GM12878 (cell line): ENCODE results near the gene POU6F2. TPM values are rescaled to one million over a fixed set of nuclear protein-coding genes. Genes with fewer than 3 reads are reported as not detected.
A peak's percentile ranks its signal among the peaks of the same experiment; 100 is the strongest.

Experiments used
- CEBPB ChIP-seq, 2 experiments: fragments of 150-350 bp in 1 of 2; IDR thresholded peaks; 2 replicates each; pipeline ENCODE4 v1.6.1; 2012 to 2014; ENCODE audit warnings: low read depth in 2 of 2, low read length in 2 of 2, borderline replicate concordance in 1 of 2, inconsistent platforms in 1 of 2
- CHD4 ChIP-seq: fragments of 200-600 bp; sonication (generic); IDR thresholded peaks from 2 replicates; pipeline ENCODE4 v1.6.1; 2016; ENCODE audit warnings: mild to moderate bottlenecking
- ESRRA ChIP-seq: IDR thresholded peaks from 2 replicates; pipeline ENCODE4 v1.6.1; 2012; ENCODE audit warnings: mild to moderate bottlenecking, low read length, improper control_type of control experiment
- NR2C2 ChIP-seq: IDR thresholded peaks from 2 replicates; pipeline ENCODE4 v1.6.1; 2011; ENCODE audit warnings: borderline replicate concordance, low read depth; ENCODE audit not compliant: control insufficient read depth, insufficient read length
- PML ChIP-seq: IDR thresholded peaks from 2 replicates; pipeline ENCODE4 v1.6.1; 2012; ENCODE audit warnings: low read length, inconsistent platforms
- POLR2AphosphoS2 ChIP-seq: IDR thresholded peaks from 2 replicates; pipeline ENCODE4 v1.6.1; 2011; ENCODE audit warnings: low read depth, mild to moderate bottlenecking, low read length, improper control_type of control experiment, moderate library complexity
- RAD21 ChIP-seq: IDR thresholded peaks from 2 replicates; pipeline ENCODE4 v1.6.1; 2011; ENCODE audit warnings: mild to moderate bottlenecking, low read depth, low read length, moderate library complexity; ENCODE audit not compliant: insufficient read depth
- RAD51 ChIP-seq: fragments of 450-650 bp; IDR thresholded peaks from 2 replicates; pipeline ENCODE4 v1.6.1; 2016; ENCODE audit warnings: moderate library complexity, mild to moderate bottlenecking, inconsistent platforms
- SMAD1 ChIP-seq: fragments of 450-650 bp; IDR thresholded peaks from 2 replicates; pipeline ENCODE4 v1.6.1; 2018; ENCODE audit warnings: mild to moderate bottlenecking, low read depth; ENCODE audit not compliant: partially characterized antibody
- SMC3 ChIP-seq: IDR thresholded peaks from 2 replicates; pipeline ENCODE4 v1.6.1; 2011; ENCODE audit warnings: low read length, improper control_type of control experiment, borderline replicate concordance
- SRF ChIP-seq, 2 experiments: IDR thresholded peaks; 2 replicates each; pipeline ENCODE4 v1.6.1; 2011; ENCODE audit warnings: low read depth in 2 of 2, low read length in 2 of 2, mild to moderate bottlenecking in 1 of 2, moderate library complexity in 1 of 2
- USF2 ChIP-seq: IDR thresholded peaks from 2 replicates; pipeline ENCODE4 v1.6.1; 2011; ENCODE audit warnings: low read depth, low read length, improper control_type of control experiment, borderline replicate concordance
- ZNF622 ChIP-seq: fragments of 450-650 bp; IDR thresholded peaks from 2 replicates; pipeline ENCODE4 v1.6.1; 2017; ENCODE audit warnings: mild to moderate bottlenecking, inconsistent platforms
- ZZZ3 ChIP-seq: IDR thresholded peaks from 2 replicates; pipeline ENCODE4 v1.6.1; 2011; ENCODE audit warnings: low read depth; ENCODE audit not compliant: control insufficient read depth, insufficient read length
- polyA plus RNA-seq, 11 experiments: library from polyadenylated mRNA; depleted of rRNA in 4 of 11; unstranded in 6 of 11; stranded (reverse) in 5 of 11; fragments of >200 nt; fragmentation: Nextera tagmentation in 4 of 11; fragmentation: Illumina TruSeq in 1 of 11; extraction: Ambion mirVana in 4 of 11; extraction: Trizol in 1 of 11; gene quantifications; 1 replicate in 1 of 11; 2 replicates in 10 of 11; pipeline versions ENCODE4 v1.2.1 to v1.2.3, GENCODE V29; 2011 to 2016; ENCODE audit warnings: inconsistent platforms in 2 of 11, missing spikeins in 2 of 11, low read depth in 1 of 11
- total RNA-seq, 4 experiments: library from RNA; depleted of rRNA in 3 of 4; stranded (reverse); fragments of >200 nt in 3 of 4; fragmentation: Illumina TruSeq in 1 of 4; extraction: Trizol in 1 of 4; gene quantifications; 2 replicates each; pipeline versions ENCODE4 v1.2.1 to v1.2.3, GENCODE V29; 2013 to 2021
- TF ChIP-seq, protein P1 (sequence below): fragments of 450-650 bp; IDR thresholded peaks from 2 replicates; pipeline ENCODE4 v1.6.1; 2017; ENCODE audit warnings: mild to moderate bottlenecking, moderate library complexity
- TF ChIP-seq, protein P2 (sequence below): IDR thresholded peaks from 2 replicates; pipeline ENCODE4 v1.6.1; 2011; ENCODE audit warnings: low read depth, mild to moderate bottlenecking, low read length, moderate library complexity, borderline replicate concordance; ENCODE audit errors: extremely low read depth
- TF ChIP-seq, protein P3 (sequence below), 3 experiments: IDR thresholded peaks in 2 of 3; conservative IDR thresholded peaks in 1 of 3; 2 replicates each; pipeline ENCODE4 v1.5.1; 2011; ENCODE audit warnings: low read depth in 3 of 3, low read length in 3 of 3, mild to moderate bottlenecking in 3 of 3, control low read depth in 2 of 3, moderate library complexity in 2 of 3, inconsistent platforms in 1 of 3, mixed read lengths in 1 of 3; ENCODE audit not compliant: control insufficient read depth in 2 of 3, insufficient read depth in 1 of 3; ENCODE audit errors: extremely low read depth in 1 of 3

POU6F2 gene
- total and polyA plus RNA-seq, 10 of the 15 experiments (the other 5 are each of a cell fraction or from before 2014, with no cell fraction given), result 0.10 TPM; not detected in 9

DNA sequence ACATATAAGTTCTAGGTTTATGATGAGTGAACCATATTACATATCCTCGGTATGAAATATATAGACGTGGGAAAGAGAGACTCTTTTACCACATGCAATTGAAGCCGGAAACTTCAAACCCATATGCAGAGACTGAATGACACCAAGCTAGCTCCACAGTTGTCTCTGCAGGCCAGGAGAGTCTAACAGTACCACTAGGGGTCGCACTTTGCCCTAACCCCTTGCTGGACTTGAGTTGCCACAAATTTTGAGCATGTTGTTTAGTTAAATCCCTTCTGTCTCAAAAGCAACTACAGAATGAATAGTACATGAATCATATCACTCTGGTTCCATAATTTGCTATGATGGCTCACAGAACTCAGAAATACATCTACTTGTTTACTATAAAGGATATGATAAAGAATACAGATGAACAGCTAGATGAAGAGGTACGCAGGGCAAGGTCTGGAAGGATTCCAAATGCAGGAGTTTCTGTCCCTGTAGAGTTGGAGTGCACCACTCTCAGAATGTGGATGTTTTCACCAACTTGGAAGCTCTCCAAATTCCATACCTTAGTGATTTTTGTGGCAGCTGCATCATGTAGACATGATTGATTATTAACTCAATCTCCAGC, 476.1 kb downstream of the POU6F2 start (continued):
- TF ChIP-seq, protein P1, sequence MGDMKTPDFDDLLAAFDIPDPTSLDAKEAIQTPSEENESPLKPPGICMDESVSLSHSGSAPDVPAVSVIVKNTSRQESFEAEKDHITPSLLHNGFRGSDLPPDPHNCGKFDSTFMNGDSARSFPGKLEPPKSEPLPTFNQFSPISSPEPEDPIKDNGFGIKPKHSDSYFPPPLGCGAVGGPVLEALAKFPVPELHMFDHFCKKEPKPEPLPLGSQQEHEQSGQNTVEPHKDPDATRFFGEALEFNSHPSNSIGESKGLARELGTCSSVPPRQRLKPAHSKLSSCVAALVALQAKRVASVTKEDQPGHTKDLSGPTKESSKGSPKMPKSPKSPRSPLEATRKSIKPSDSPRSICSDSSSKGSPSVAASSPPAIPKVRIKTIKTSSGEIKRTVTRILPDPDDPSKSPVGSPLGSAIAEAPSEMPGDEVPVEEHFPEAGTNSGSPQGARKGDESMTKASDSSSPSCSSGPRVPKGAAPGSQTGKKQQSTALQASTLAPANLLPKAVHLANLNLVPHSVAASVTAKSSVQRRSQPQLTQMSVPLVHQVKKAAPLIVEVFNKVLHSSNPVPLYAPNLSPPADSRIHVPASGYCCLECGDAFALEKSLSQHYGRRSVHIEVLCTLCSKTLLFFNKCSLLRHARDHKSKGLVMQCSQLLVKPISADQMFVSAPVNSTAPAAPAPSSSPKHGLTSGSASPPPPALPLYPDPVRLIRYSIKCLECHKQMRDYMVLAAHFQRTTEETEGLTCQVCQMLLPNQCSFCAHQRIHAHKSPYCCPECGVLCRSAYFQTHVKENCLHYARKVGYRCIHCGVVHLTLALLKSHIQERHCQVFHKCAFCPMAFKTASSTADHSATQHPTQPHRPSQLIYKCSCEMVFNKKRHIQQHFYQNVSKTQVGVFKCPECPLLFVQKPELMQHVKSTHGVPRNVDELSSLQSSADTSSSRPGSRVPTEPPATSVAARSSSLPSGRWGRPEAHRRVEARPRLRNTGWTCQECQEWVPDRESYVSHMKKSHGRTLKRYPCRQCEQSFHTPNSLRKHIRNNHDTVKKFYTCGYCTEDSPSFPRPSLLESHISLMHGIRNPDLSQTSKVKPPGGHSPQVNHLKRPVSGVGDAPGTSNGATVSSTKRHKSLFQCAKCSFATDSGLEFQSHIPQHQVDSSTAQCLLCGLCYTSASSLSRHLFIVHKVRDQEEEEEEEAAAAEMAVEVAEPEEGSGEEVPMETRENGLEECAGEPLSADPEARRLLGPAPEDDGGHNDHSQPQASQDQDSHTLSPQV, result no peak
- no peak for TF ChIP-seq ZZZ3
- TF ChIP-seq, protein P2, sequence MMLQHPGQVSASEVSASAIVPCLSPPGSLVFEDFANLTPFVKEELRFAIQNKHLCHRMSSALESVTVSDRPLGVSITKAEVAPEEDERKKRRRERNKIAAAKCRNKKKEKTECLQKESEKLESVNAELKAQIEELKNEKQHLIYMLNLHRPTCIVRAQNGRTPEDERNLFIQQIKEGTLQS, result no peak
- peak; percentile 57 for TF ChIP-seq RAD21
- TF ChIP-seq RAD51, result no peak
- TF ChIP-seq SMC3, result peak; percentile 64
- no peak for TF ChIP-seq USF2
- no peak for TF ChIP-seq ESRRA
- no peak for TF ChIP-seq CHD4
- TF ChIP-seq CEBPB (IDR thresholded peaks at IDR 0.05; ENCODE audit: borderline replicate concordance in 1 of 2, low read depth in 2 of 2, low read length in 2 of 2), result no peak
- TF ChIP-seq NR2C2, result no peak
- peak in 1 of 2 experiments; percentile 32; a peak in 2 of 4 replicates for TF ChIP-seq SRF (IDR thresholded peaks at IDR 0.05; ENCODE audit: low read depth in 2 of 2, low read length in 2 of 2)
- TF ChIP-seq, protein P3, sequence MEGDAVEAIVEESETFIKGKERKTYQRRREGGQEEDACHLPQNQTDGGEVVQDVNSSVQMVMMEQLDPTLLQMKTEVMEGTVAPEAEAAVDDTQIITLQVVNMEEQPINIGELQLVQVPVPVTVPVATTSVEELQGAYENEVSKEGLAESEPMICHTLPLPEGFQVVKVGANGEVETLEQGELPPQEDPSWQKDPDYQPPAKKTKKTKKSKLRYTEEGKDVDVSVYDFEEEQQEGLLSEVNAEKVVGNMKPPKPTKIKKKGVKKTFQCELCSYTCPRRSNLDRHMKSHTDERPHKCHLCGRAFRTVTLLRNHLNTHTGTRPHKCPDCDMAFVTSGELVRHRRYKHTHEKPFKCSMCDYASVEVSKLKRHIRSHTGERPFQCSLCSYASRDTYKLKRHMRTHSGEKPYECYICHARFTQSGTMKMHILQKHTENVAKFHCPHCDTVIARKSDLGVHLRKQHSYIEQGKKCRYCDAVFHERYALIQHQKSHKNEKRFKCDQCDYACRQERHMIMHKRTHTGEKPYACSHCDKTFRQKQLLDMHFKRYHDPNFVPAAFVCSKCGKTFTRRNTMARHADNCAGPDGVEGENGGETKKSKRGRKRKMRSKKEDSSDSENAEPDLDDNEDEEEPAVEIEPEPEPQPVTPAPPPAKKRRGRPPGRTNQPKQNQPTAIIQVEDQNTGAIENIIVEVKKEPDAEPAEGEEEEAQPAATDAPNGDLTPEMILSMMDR (IDR thresholded peaks at IDR 0.05 in 2 of 3, conservative IDR thresholded peaks at IDR 0.05 in 1 of 3; ENCODE audit: control insufficient read depth in 2 of 3, extremely low read depth in 1 of 3, insufficient read depth in 1 of 3, low read depth in 3 of 3, low read length in 3 of 3), result peak; percentile 68 to 96 (median 93)
- no peak for TF ChIP-seq SMAD1
- no peak for TF ChIP-seq PML
- no peak for TF ChIP-seq POLR2AphosphoS2
- no peak for TF ChIP-seq ZNF622
